LoVo (cell line): Measurements from ENCODE around the gene PSMC4.

ENCODE experiments used
- DNase-seq: peaks from one replicate; pipeline ENCODE4 v3.0.0-alpha.2; 2016; ENCODE audit warnings: low spot score

PSMC4 gene

DNA sequence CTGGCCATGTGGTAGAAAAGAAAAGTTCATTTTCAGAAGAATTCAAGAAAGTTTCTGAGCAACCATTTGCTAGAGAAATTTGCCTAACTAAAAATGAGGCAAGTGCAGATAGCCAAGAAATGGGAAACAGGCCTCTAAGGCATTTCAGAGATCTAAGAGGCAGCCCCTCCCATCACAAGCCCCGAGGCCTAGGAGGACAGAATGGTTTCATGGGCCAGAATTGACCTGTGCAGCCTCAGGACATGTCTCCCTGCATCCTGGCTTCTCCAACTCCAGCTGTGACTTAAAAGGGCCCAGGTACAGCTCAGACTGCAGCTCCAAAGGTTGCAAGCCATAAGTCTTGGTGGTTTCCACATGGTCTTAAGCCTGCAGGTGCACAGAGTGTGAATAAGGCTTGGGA lies 22.6 kb downstream of the PSMC4 start:
- no peak for DNase-seq

DNA sequence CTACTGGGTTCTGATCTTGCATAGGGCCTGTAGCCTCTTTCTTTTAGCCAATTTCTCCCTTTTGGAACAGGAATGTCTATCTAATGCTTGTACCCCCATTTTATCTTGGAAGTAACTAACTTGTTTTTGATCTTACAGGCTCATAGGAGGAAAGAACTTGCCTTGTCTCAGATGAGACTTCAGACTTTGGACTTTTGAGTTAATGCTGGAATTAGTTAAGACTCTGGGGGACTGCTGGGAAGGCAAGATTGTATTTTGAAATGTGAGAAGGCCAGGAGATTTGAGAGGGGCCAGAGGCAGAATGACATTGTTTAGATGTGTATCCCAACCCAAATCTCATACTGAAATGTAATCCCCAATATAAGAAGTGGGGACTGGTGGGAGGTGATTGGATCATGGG lies 23.4 kb downstream of the PSMC4 start:
- DNase-seq: no peak

DNA sequence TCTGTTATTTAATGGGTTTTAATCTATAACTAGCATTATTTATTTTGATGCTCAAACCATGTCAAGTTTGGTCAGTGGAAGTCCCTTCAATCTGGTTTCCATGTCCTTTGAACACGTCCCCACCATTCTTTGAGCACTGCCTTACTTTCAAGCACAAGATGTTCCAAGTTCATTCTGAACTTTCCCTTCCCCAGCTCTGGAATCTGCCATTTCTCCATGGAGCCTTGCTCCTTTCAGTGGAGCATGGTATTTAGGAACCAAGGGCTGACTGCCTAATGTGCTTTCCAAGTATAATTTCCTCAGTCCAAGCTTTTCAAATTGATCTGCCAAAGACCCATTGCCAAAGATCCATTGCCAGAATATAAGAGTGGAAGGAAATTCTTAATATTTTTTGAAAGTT lies 24.8 kb downstream of the PSMC4 start:
- no peak for DNase-seq

DNA sequence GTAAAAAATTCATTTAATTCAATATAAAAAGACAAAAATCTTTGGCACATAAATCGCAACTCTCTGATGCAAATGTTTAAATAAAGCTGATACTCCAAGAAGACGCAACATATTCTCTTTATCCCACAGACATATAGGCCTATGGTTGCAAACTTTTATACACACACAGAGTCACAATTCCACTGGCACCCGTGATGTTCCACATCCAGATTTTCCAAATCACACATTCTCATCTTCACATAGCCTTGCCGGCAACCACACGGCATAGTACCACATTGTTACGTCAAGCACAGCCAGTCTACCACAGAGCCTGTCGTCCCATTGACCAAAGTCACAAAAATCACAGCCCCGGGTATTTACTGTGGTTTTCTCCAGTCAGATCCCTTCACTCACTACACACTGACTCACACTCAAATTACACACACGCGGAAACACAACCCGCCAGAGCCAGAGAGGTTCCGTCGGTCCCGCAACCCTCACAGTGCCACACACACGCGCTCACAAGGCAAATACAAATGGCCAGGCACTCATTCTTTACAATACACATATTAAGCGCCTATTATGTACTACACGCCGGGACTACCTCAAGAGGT lies 25.3 kb downstream of the PSMC4 start:
- peak; percentile 23 for DNase-seq

DNA sequence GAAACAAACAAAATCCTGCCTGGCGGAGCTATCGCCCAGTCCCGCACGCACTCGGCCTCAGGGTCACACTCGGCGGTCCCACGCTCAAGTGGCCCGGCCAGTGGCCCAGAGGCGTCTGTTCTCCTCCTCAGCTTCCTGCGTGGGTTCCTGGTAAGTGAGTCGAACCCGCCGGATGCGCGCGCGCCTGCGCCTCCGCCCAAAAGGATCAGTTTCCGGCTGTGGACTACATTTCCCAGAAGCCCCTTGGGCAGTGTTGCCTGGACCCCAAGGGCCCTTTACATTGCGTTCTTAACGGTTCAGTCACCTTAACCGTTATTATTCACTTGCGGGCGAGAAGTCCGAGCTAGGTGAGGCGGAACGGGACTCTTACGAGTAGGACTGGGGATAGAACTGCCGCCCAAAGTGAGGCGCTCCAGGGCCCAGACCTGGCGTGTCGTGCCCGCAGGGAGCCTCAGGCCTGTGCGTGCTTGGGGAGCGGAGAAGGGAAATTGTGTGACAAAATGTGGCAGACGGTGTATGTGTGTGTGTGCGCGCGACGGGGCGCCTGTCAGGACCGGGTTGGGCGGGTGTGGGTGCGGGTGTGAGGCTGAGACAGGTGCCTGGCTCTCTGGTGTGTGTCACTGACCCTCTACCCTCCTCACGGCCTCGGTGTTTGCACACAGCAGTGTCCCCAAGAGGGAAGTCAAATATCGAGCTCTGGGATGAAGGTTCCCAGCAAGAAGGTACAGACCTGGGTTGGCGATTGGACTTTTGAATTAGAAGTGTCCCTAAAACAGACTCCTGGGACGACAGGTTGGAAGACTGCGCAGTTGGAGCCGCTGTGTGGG lies 26.1 kb downstream of the PSMC4 start, which contains the start of gene ZNF546:
Gene ZNF546, plus strand, starts transcription at position 250 of the 827 bp plus-strand sequence. CDS start 1,267 bp downstream, outside the sequence.
- peak; percentile 86 for DNase-seq

DNA sequence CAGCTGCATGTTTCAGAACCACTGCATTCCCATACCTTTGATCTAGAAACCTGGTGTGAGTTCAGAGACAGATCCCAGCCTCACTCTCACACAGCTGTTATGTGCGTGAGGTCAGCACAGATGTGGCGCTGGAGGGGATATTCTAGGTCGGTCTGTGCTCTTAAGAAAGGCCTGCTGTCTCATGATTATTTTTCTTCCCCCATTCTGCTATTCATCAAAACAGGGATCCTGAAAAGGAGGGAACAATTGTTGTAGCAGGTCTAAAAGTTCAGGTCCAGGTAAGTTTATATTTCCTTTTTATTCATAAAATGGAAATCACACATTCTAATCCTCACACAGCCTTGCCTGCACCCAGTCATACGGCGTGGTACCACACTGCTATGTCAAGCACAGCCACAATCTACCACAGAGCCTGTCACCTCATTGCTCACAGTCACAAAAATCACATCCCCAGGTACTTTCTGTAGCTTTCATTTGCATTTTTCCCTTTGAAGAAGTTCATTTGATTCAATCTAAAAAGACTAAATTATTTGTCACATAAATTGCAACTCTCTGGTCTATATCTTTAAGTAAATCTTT lies 26.8 kb downstream of the PSMC4 start:
- no peak for DNase-seq

DNA sequence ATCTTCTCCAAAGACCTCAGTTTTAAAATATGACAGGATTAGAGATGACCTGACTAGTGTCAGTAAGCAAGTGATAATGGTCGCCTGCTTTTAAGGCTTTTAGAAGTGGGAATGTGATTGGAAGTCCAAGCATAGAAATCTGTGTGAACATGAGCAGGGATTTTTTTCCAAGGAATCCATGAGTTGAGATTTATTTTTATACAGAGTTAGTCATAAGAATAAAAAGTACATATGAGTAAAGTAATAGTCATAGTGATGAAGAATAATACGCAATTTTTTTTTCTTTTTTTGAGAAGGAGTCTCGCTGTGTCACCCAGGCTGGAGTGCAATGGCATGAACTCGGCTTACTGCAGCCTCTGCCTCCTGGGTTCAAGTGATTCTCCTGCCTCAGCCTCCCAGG lies 27.5 kb downstream of the PSMC4 start:
- no peak for DNase-seq

DNA sequence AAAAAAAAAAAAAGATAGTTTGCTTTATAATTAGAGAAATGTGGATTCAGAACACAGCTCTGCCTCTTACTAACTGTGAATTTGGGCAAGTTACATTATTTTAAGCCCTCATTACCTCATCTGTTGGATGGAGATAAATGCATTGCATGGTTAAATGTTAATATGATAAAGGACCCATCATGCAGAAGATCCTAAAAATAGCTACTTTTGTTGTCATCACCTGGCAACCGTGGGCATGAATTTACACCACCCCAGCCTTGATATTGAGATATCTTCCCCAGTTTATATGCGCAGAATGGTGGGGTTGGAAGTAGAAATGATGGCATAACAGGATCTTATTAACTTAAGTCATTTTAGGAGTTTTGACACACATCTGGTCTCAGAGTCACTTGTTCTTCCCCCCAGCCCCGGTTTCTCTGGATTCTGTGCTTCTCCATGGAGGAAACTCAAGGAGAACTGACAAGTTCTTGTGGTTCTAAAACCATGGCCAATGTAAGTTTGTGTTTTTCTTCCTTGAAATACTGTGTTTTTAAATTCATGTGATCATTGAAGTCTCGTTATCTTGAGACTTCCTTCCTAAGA lies 34.8 kb downstream of the PSMC4 start:
- no peak for DNase-seq

DNA sequence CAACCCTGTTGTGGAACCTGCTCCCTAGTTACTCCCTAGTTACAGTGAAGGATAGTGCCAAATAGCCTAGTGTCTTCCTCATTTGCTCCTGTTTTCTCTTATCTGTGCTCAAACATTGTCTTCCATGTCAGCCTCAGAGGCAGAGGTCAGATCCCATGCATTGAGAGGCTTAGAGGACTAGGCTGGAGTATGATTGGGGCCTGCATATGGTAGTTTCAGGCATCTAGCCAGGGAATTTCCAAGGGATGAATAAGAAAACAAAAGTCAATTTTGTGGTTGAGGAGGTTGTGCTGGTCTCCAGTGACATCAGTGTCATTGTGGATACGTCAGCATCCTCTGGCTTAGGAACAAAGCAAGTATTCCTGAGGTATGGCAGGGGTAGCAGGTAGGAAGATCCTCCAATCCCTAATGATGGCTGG lies 35.3 kb downstream of the PSMC4 start:
- DNase-seq: peak; percentile 19

DNA sequence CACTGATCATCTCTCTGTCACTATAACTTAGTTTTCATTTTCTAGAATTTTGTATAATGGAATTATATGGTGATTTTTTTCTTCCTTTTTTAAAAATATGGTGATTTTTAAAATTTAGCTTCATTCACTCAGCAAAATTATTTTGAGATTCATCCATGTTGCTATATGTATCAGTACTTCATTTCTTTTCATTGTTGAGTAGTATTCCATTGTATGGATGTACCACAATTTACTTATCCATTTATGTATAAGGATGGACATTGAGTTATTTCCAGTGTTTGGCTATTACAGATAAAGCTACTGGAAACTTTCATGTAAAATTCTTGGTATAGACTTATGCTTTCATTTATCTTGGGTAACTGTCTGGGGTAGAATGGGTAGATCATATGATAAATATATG lies 38.7 kb downstream of the PSMC4 start:
- DNase-seq: no peak

DNA sequence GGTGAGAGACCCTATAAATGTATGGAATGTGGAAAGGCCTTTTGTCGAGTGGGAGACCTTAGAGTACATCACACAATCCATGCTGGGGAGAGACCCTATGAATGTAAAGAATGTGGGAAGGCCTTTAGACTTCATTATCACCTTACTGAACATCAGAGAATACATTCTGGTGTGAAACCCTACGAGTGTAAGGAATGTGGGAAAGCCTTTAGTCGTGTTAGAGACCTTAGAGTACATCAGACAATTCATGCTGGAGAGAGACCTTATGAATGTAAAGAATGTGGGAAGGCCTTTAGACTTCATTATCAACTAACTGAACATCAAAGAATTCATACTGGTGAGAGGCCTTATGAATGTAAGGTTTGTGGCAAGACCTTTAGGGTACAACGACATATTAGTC lies 43.0 kb downstream of the PSMC4 start:
- DNase-seq: no peak

DNA sequence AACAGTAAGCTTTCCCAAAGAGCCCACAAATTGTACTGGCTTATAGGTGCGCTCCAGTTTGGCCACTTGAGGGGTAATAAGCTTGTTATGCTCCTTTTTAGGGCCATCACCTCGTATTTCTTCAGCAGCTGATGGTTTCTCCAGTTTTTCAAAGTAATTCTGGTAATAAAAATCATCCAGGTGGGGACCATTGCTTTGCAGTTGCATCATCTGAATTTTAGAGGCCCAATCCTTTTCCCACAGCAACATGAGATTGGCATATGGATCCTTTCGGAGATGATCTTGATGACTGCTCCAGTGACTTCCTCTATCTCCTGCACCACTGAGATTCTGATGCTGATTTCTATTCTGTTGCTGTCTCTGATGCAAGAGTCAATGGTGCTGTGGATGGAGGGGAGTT lies 53.0 kb downstream of the PSMC4 start:
- no peak for DNase-seq

DNA sequence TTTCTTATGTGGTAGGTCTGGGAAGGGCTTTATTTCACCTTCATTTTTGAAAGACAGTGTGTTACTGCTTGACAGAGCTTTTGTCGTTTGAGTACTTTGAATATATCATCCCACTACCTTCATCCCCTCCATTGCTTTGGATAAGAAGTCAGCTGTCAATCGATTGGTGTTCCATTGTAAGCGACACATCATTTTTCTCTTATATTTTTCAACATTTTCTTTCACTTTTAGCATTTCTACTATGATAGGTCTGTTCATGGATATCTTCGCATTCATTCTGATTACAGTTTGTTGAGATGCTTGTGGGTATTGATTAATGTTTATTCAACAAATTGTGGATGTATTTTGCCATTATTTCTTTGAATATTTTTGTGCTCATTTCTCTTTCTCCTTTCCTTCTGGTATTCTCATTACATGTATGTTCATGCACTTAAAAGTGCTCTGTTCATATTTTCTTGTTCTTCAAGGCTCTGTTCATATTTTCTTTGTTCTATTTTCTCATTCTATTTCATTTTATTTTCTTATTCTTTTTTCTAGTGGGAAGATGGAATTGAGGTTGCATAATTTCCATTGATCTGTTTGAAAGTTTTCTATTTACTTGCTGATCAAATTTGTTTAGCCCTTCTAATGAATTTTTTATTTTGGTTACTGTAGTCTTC lies 55.1 kb downstream of the PSMC4 start:
- no peak for DNase-seq

DNA sequence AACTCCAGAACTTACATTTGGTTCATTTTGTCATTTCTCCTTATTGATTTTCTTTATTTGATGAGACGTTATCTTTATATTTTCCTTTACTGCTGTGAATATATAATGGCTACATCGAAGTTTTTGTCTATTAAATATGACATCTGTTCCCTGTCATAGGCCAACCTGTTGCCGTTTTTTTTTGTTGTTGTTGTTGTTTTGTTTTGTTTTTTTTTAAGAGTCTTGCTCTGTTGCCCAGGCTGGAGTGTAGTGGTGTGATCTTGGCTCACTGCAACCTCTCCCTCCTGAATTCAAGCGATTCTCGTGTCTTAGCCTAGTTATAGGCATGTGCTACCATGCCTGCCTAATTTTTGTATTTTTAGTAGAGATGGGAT lies 55.6 kb downstream of the PSMC4 start:
- no peak for DNase-seq
